B cell (primary cell): ENCODE results near the gene RNF111. TPM values are rescaled to one million over a fixed set of nuclear protein-coding genes. Genes with fewer than 3 reads are reported as not detected.

Experiments
- ATAC-seq: fragments of 200-7000 bp; cut with Tn5 transposase; one replicate; pipeline ENCODE4 v1.10.0; 2021; ENCODE audit warnings: low read depth, mild to moderate bottlenecking, moderate number of reproducible peaks, moderate library complexity
- CTCF ChIA-PET: fragments of 350-600 bp; sonication (Branson Sonifier 250); formaldehyde crosslinking; loops from one replicate; lab custom pipeline; 2021; ENCODE audit warnings: antibody characterized with exemption, inconsistent platforms; lab: Charles Lee
- POLR2A ChIA-PET: fragments of 350-600 bp; sonication (Branson Sonifier 250); formaldehyde crosslinking; loops from one replicate; lab custom pipeline; 2021; ENCODE audit warnings: antibody characterized with exemption; lab: Charles Lee
- DNase-seq: peaks from one replicate; pipeline ENCODE4 v3.0.0; 2013
- H2AFZ ChIP-seq: 2 replicates; pipeline ENCODE4 v1.6.1; 2012; ENCODE audit warnings: mild to moderate bottlenecking, low read depth, low read length; ENCODE audit not compliant: insufficient read depth, poor library complexity, severe bottlenecking
- H3K27ac ChIP-seq, 2 donors: 1 replicate in 1 of 2; 2 replicates in 1 of 2; pipeline ENCODE4 v1.5.1; 2012 to 2013; ENCODE audit warnings: low read length in 2 of 2, mild to moderate bottlenecking in 2 of 2, moderate library complexity in 1 of 2
- H3K27me3 ChIP-seq, 4 experiments: fragments of 200-600 bp in 1 of 4; sonication (generic) in 1 of 4; replicated peaks in 1 of 4; 1 replicate in 2 of 4; 2 replicates in 2 of 4; pipeline versions ENCODE4 v1.6.1 to v1.7.0; 2013 to 2016; ENCODE audit warnings: low read length in 3 of 4, mild to moderate bottlenecking in 2 of 4, mixed read lengths in 1 of 4, moderate library complexity in 1 of 4; ENCODE audit not compliant: insufficient read depth in 4 of 4, control insufficient read depth in 3 of 4; ENCODE audit errors: control extremely low read depth in 1 of 4
- H3K36me3 ChIP-seq, 2 experiments: replicated peaks in 1 of 2; 1 replicate in 1 of 2; 2 replicates in 1 of 2; pipeline versions ENCODE4 v1.6.1 to v1.7.1; 2013; ENCODE audit warnings: low read length in 1 of 2; ENCODE audit not compliant: insufficient read depth in 2 of 2, control insufficient read depth in 1 of 2; ENCODE audit errors: control extremely low read depth in 1 of 2, extremely low read depth in 1 of 2
- H3K4me1 ChIP-seq, 2 donors: fragments of 200-600 bp in 1 of 2; sonication (generic) in 1 of 2; 1 replicate in 1 of 2; 2 replicates in 1 of 2; pipeline versions ENCODE4 v1.5.1 to v1.6.1; 2013 to 2017; ENCODE audit warnings: low read length in 2 of 2; ENCODE audit not compliant: control insufficient read depth in 2 of 2, insufficient read depth in 2 of 2
- H3K4me2 ChIP-seq: replicated peaks from 2 replicates; pipeline ENCODE3; 2012; ENCODE audit warnings: mild to moderate bottlenecking, low read depth, low read length; ENCODE audit not compliant: poor library complexity, severe bottlenecking
- H3K4me3 ChIP-seq, 5 experiments: fragments of 200-600 bp in 1 of 5; sonication (generic) in 1 of 5; 1 replicate in 3 of 5; 2 replicates in 2 of 5; pipeline versions ENCODE4 v1.5.1 to v1.7.0; 2011 to 2016; ENCODE audit warnings: low read length in 4 of 5, mild to moderate bottlenecking in 4 of 5, low read depth in 2 of 5, control low read depth in 1 of 5, moderate library complexity in 1 of 5; ENCODE audit not compliant: insufficient read depth in 1 of 5; ENCODE audit errors: control extremely low read depth in 1 of 5, extremely low read depth in 1 of 5
- H3K79me2 ChIP-seq: fragments of 200-600 bp; sonication (generic); one replicate; pipeline ENCODE4 v1.6.0; 2016; ENCODE audit warnings: low read length; ENCODE audit not compliant: control insufficient read depth, insufficient read depth
- H3K9ac ChIP-seq: fragments of 200-600 bp; sonication (generic); 2 replicates; pipeline ENCODE4 v1.6.1; 2017; ENCODE audit warnings: mild to moderate bottlenecking, low read length, moderate library complexity
- H3K9me3 ChIP-seq, 3 donors: one replicate each; pipeline versions ENCODE4 v1.6.1 to v1.7.1; 2013; ENCODE audit warnings: low read length in 2 of 3; ENCODE audit not compliant: control insufficient read depth in 2 of 3, insufficient read depth in 1 of 3; ENCODE audit errors: control extremely low read depth in 1 of 3
- H4K20me1 ChIP-seq: 2 replicates; pipeline ENCODE4 v1.6.0; 2012; ENCODE audit warnings: mild to moderate bottlenecking, low read length; ENCODE audit not compliant: insufficient read depth, control insufficient read depth, poor library complexity, severe bottlenecking
- H3K27ac Mint-ChIP-seq: one replicate; pipeline ENCODE4 v1.8.0; 2021; ENCODE audit warnings: mixed read lengths
- H3K27me3 Mint-ChIP-seq: one replicate; pipeline ENCODE4 v1.8.0; 2021; ENCODE audit warnings: mixed read lengths
- H3K4me1 Mint-ChIP-seq: one replicate; pipeline ENCODE4 v1.8.0; 2021; ENCODE audit warnings: mixed read lengths
- H3K4me3 Mint-ChIP-seq: one replicate; pipeline ENCODE4 v1.8.0; 2021; ENCODE audit warnings: mixed read lengths
- H3K9me3 Mint-ChIP-seq: one replicate; pipeline ENCODE4 v1.8.0; 2022; ENCODE audit warnings: mixed read lengths; ENCODE audit not compliant: insufficient read depth
- EZH2 ChIP-seq: IDR thresholded peaks from 2 replicates; pipeline ENCODE4 v1.6.1; 2012; ENCODE audit warnings: borderline replicate concordance, low read depth, mild to moderate bottlenecking, moderate library complexity, low read length; ENCODE audit not compliant: insufficient read depth, poor library complexity, severe bottlenecking
- WGBS: methylation state at CpG from one replicate; pipeline ENCODE4 v1.1.5; 2013; ENCODE audit warnings: missing lambda C conversion rate; ENCODE audit not compliant: insufficient coverage; 5-methylcytosine and 5-hydroxymethylcytosine counted together
- intact Hi-C: fragments of 100-400 bp; cut with micrococcal nuclease; formaldehyde crosslinking; loops from one replicate; pipeline ENCODE4 v1.10.0; 2022
- polyA plus RNA-seq: library from polyadenylated mRNA; depleted of rRNA; stranded (reverse); fragments of >200 nt; gene quantifications from 2 replicates; pipeline ENCODE4 v1.2.3, GENCODE V29; 2012
- total RNA-seq, 2 donors: library from RNA; stranded (reverse); fragments of 120-200 nt in 1 of 2; gene quantifications; 1 replicate in 1 of 2; 2 replicates in 1 of 2; pipeline versions ENCODE4 v1.2.3 to v1.2.4, GENCODE V29; 2013 to 2022
- TF ChIP-seq, protein P1 (sequence below): fragments of 200-600 bp; IDR thresholded peaks from one replicate; pipeline ENCODE4 v1.8.0; 2022; ENCODE audit warnings: antibody characterized with exemption, mild to moderate bottlenecking

The RNF111 gene
- total and polyA plus RNA-seq, 2 donors (not counting 1 experiment from before 2014, with no cell fraction given), result 24.9 to 72.3 TPM

DNA sequence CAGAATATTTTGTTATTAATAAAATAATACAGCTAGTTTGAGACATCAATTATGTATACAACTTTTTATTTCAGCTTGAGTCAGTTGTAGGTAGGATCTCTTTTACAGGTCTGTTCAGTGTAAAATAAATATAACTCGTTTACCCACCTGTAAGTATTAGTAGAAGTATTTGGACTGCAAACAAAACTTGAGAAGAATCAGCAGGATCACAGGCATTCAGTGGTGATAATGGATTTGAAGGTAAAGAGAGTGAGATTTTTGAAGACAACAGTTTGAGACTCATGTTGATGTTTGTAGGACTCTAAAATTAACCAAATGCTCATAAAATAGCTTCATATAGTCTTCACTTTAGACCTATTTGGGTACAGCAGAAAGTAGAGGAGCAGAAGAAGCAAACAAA, 82.0 kb downstream of the RNF111 start:
- Histone ChIP-seq H3K4me1 (no peaks in the 10 kb centered on the region), H3K27me3 (no peaks in the 10 kb centered on the region), H2AFZ (no peak overlapping the region), H4K20me1 (no peaks in the 10 kb centered on the region), H3K27ac (no peak overlapping the region), H3K4me3 (no peak overlapping the region), H3K9me3 (peaks cover 0 to 5% (median 0%) of the 10 kb centered on the region in 3 donors), H3K36me3 (peaks cover 13 to 63% of the 10 kb centered on the region in 2 experiments), H3K79me2 (no peaks in the 10 kb centered on the region), H3K9ac (no peak overlapping the region), H3K4me2 (no peak overlapping the region)
- Mint-ChIP-seq H3K9me3 (peaks cover 4% of the 10 kb centered on the region), H3K27me3 (no peaks in the 10 kb centered on the region), H3K4me3 (no peak overlapping the region), H3K27ac (no peak overlapping the region), H3K4me1 (peaks cover 3% of the 10 kb centered on the region)
- no peak for DNase-seq
- CTCF ChIA-PET, result interaction anchor here (0.8 kb wide), 1 partner anchor 112 kb away, joined by 3 read pairs; no protein-coding TSS in a partner anchor
- TF ChIP-seq, protein P1, sequence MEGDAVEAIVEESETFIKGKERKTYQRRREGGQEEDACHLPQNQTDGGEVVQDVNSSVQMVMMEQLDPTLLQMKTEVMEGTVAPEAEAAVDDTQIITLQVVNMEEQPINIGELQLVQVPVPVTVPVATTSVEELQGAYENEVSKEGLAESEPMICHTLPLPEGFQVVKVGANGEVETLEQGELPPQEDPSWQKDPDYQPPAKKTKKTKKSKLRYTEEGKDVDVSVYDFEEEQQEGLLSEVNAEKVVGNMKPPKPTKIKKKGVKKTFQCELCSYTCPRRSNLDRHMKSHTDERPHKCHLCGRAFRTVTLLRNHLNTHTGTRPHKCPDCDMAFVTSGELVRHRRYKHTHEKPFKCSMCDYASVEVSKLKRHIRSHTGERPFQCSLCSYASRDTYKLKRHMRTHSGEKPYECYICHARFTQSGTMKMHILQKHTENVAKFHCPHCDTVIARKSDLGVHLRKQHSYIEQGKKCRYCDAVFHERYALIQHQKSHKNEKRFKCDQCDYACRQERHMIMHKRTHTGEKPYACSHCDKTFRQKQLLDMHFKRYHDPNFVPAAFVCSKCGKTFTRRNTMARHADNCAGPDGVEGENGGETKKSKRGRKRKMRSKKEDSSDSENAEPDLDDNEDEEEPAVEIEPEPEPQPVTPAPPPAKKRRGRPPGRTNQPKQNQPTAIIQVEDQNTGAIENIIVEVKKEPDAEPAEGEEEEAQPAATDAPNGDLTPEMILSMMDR, result no peak
- TF ChIP-seq EZH2, result no peak
- no peak for ATAC-seq
- intact Hi-C loops, result no loop called here
- POLR2A ChIA-PET, result interaction anchor here (0.6 to 0.7 kb wide), 2 partner anchors 149 to 259 kb away, joined by 3 to 4 read pairs; no protein-coding TSS in a partner anchor
- no CpG with 5 or more reads among the region's 1 CpG for WGBS

DNA sequence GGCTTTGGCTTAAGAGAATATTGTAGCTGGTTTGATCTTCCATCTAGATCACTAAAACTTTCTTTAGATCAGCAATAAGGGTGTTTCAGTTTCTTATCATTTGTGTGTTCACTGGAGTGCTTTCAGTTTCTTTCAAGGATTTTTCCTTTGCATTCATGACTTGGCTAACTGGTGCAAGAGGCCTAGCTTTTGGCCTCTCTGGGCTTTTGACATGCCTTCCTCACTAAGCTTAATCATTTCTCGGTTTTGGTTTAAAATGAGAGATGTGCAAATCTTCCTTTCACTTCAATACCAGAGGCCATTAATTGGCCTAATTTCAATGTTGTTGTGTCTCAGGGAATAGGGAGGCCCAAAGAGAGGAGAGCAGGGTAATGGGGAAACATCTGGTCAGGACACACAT, 87.1 kb downstream of the RNF111 start:
- no peaks in the 10 kb centered on the region for H4K20me1 ChIP-seq
- ChIA-PET POLR2A (no interaction called here), CTCF (interaction anchor here (0.7 kb wide), 1 partner anchor 9 kb away, joined by 4 read pairs; no protein-coding TSS in a partner anchor)
- H3K27me3 ChIP-seq, result no peaks in the 10 kb centered on the region
- DNase-seq (no peak), ATAC-seq (no peak)
- H3K9me3 Mint-ChIP-seq, result peaks cover 4% of the 10 kb centered on the region
- no peak overlapping the region for H3K4me3 ChIP-seq
- peaks cover 19 to 44% of the 10 kb centered on the region in 2 experiments for H3K36me3 ChIP-seq
- no peaks in the 10 kb centered on the region for H3K27me3 Mint-ChIP-seq
- H3K4me2 ChIP-seq, result no peak overlapping the region
- no CpG with 5 or more reads among the region's 1 CpG for WGBS
- H3K27ac ChIP-seq, result no peak overlapping the region
- no peak overlapping the region for H3K4me3 Mint-ChIP-seq
- peaks cover 4% of the 10 kb centered on the region for H3K4me1 Mint-ChIP-seq
- H3K9me3 ChIP-seq, result peaks cover 0 to 5% (median 0%) of the 10 kb centered on the region in 3 donors
- no peaks in the 10 kb centered on the region for H3K79me2 ChIP-seq
- intact Hi-C loops, result no loop called here
- no peak overlapping the region for H2AFZ ChIP-seq
- H3K4me1 ChIP-seq, result no peaks in the 10 kb centered on the region
- H3K9ac ChIP-seq, result no peak overlapping the region
- no peak overlapping the region for H3K27ac Mint-ChIP-seq
- no peak for TF ChIP-seq EZH2
- TF ChIP-seq, protein P1, result no peak
